Mucosa of gallbladder (tissue), 1 donor: ENCODE data around the gene RRM1. TPM values are rescaled to one million over a fixed set of nuclear protein-coding genes. Genes with fewer than 3 reads are reported as not detected.
"Not testable (repeated sequence)": the region's sequence is repeated elsewhere in the genome, so short reads cannot be mapped to it uniquely, and the experiment has no call there.

Experiments used
- DNase-seq: peaks from one replicate; pipeline ENCODE4 v3.0.0-alpha.2; 2020; ENCODE audit warnings: low spot score
- total RNA-seq: library from RNA; stranded (reverse); gene quantifications from one replicate; pipeline ENCODE4 v1.2.1, GENCODE V29; 2021
- donor health status: DM: no; HTN: no; CAD: no.

Gene RRM1
- total RNA-seq, 1 donor from 2014 or later, result 34.6 TPM

GRCh38 chr11:4140067-4140636, 45.6 kb downstream of the RRM1 start:
- DNase-seq, result no peak

- no peak for DNase-seq
Observed at GRCh38 chr11:4146070-4146771, 51.6 kb downstream of the RRM1 start.

- no peak for DNase-seq
Observed at GRCh38 chr11:4146772-4147098, 52.1 kb downstream of the RRM1 start.

DNA sequence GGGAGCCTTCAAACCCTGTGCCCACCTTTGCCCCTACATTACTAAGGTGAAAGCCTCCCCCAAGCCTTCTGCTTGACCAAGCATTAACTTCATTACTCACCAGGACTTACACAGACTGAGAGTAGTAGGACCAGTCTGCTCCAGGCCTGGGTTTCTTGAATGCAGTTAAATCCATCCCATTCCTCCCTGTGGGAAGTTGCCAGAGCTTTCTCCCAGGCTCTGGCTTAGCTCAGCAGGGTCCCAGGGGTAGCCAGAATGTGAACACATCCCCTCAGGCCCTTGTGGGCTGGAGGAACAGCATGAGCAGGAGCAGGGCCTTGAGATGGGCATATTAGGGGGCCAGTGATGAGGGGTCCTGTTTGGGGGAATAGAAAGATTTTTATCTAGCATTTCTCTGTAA, 59.9 kb downstream of the RRM1 start:
- no peak for DNase-seq

DNA sequence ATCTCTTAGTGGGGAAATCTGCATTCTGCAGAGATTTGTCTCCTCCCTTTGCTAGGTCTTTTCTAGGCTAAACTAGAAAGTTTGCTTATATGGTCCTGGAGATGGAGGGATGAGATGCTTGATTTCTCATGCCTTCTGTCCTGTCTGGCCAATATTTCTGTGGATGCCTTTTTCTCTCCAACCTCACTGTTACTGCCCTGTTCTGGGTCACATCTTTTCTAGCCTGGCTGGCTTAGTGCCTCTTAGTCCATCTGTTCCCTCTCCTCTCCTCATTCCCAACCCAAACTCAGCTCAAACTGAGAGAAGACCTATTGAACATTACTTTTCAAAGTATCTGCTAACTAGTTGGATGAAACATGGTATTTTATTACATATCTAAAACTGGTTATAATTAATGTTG, 62.0 kb downstream of the RRM1 start:
- DNase-seq, result no peak

- DNase-seq, result not testable (repeated sequence)
Observed at GRCh38 chr11:4158818-4159217, 64.2 kb downstream of the RRM1 start.

DNA sequence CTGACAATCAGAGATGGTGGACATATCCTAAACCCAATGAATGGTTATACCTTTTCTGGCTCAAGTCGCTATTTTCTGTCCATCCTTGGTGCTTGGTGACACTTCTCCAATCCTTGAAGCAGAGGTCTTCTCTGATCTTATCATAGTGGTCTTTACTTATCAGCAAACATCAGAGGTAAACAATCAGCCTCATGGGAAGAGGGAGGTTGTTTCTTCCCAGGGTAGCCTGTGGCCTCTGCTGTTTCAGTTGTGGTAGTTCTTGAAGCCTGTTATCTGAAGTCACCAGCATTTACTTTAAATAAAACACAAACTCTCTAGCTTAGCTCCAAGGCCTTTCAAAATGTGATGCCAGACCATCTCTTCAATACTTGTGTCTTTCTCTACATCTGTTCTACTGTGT, 66.7 kb downstream of the RRM1 start:
- DNase-seq, result no peak

DNA sequence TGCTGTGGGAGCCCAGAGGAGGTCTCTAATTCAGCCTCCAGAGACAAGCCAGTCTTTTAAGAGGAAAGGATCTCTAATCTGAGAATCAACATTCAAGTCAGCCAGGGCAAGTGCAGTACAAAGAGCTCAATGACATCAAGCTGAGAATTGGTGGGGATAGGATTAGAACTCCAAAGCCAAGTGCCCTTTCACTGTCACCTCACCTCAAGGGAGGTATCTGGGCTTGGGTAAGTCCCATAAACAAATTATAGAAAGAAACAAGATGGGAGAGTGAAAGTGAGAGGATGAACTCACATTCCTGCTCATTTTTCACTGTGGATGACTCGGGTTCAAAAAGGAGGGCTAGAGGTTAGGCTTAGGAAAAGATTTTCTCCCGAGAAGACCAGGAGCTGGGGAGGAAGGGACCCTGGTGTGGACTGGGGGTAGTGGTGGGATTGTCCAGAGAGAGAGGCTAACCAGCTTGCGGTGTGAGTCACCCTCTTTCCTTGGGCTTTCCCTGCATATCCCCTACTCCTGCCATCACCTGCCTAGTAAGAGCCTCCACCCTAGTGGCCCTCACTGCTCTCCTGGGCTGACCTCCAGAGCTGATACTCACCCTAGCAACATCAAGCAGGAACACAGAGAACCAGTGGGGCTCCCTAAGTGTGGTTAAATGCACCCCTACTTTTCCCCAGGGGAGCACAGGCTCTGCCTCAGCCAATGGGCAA, 70.4 kb downstream of the RRM1 start:
- DNase-seq, result no peak

GRCh38 chr11:4167292-4167691, 72.7 kb downstream of the RRM1 start:
- DNase-seq, result no peak

- DNase-seq, result no peak
Observed at GRCh38 chr11:4167758-4168157, 73.2 kb downstream of the RRM1 start.

GRCh38 chr11:4175620-4176350, 81.2 kb downstream of the RRM1 start:
- DNase-seq, result not testable (repeated sequence)

- DNase-seq, result no peak
Observed at GRCh38 chr11:4178813-4179662, 84.4 kb downstream of the RRM1 start.

GRCh38 chr11:4180441-4181183, 86.0 kb downstream of the RRM1 start:
- DNase-seq, result no peak

- peak; percentile 50 for DNase-seq
Observed at GRCh38 chr11:4181782-4182721, 87.5 kb downstream of the RRM1 start.

DNA sequence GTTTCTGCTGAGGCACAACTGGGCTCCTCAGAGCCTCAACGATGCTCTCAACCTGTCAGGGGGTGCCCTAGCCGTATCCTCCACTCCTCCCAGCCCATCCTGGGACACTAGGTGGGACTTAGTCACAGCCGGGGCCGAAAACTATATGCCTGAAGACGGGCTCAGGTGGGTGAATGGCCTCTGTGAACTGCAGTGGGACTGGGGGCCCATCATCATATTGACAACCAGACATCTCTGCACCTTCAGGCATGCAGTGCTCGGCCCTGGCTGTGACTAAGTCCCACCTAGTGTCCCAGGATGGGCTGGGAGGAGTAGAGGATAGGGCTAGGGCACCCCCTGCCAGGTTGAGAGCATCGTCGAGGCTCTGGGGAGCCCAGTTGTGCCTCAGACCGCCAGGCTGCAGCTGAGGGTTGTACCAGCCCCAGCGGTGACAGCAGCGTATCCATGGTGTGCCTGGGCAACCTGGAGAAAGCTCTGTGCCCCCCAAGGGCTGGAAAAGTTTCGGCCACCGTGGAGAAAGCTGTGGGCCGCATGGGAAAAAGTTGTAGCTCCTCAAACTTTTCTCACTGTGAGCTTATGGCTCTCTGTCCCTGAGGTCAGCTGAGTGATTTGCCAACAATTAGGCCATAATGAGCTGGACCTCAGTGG, 88.9 kb downstream of the RRM1 start:
- no peak for DNase-seq

DNA sequence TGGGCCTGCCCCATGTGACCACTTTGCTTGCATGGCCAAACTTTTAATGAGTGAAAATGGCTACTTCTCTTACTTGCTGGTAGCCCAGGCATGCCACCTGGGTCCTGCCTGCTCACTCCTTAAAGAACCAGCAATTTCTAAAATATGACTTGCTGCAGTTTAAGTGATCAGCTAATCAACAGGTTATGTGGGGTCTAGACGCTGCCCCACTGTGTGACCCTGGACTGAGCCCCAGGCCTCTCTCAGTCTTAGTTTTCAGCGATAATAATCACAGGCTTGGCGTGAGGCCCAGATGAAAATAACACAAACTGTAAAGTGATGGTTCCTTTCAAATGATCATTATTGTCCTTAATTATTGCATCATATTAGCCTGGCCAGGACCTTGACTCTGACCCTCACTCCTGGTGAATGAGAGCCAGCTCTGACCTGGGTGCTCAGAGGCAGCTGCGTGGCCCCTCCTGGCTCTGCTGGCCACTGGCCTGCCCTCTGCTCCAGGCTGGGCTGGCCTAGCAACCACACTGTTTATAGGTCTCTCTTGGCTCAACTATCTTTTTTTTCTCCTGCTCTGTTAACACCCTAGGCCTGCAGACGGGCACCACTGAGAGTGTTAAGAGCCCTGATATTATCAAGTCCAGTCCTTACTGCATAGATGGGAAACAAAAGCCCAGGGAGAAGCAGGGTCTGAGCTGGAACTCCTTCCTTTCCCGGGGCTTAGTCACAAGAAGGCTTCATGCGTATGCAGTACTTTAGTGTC, 89.7 kb downstream of the RRM1 start:
- DNase-seq, result no peak

DNA sequence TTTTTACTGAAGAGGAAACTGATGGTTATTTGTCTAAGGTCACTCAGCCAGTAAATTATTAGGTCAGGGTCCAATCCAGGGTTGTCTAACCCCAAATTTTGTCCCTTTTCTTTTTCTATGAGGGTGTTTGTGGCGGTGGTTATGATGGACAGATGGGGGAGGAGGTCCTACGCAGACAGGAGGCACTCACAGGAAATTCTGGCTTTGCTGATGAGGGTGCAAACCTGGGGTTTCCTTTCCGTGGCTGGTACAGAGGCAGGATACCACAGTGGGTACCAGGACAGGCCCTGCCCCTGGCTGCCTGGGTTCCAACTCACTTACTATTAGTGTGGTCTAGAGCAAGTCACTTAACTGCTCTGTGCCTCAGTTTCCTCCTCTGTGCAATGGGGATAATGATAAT, 91.0 kb downstream of the RRM1 start:
- DNase-seq, result no peak

GRCh38 chr11:4186464-4187054, 92.0 kb downstream of the RRM1 start:
- no peak for DNase-seq
